Adipocyte (in vitro differentiated cells): Measurements from ENCODE around the gene C2orf68.

Experiments
- DNase-seq: peaks from one replicate; pipeline ENCODE4 v3.0.0-alpha.2; 2015; ENCODE audit warnings: low read depth
- H3K27me3 ChIP-seq: replicated peaks from 2 replicates; pipeline ENCODE4 v1.7.0; 2013; ENCODE audit warnings: mild to moderate bottlenecking, low read length, moderate library complexity; ENCODE audit not compliant: control insufficient read depth, insufficient read depth
- H3K36me3 ChIP-seq: 2 replicates; pipeline ENCODE4 v1.7.0; 2013; ENCODE audit warnings: low read length, mild to moderate bottlenecking, moderate library complexity; ENCODE audit not compliant: control insufficient read depth, insufficient read depth, severe bottlenecking
- H3K4me1 ChIP-seq: 2 replicates; pipeline ENCODE4 v1.7.0; 2013; ENCODE audit warnings: mild to moderate bottlenecking, low read length, moderate library complexity; ENCODE audit not compliant: control insufficient read depth, insufficient read depth
- H3K4me3 ChIP-seq: 2 replicates; pipeline ENCODE4 v1.7.0; 2013; ENCODE audit warnings: mild to moderate bottlenecking, low read length, moderate library complexity
- H3K9ac ChIP-seq: 2 replicates; pipeline ENCODE4 v1.7.0; 2013; ENCODE audit warnings: mild to moderate bottlenecking, low read length, moderate library complexity
- H3K9me3 ChIP-seq: 2 replicates; pipeline ENCODE4 v1.7.0; 2013; ENCODE audit warnings: mild to moderate bottlenecking, low read length, moderate library complexity; ENCODE audit not compliant: control insufficient read depth

C2orf68 gene

DNA sequence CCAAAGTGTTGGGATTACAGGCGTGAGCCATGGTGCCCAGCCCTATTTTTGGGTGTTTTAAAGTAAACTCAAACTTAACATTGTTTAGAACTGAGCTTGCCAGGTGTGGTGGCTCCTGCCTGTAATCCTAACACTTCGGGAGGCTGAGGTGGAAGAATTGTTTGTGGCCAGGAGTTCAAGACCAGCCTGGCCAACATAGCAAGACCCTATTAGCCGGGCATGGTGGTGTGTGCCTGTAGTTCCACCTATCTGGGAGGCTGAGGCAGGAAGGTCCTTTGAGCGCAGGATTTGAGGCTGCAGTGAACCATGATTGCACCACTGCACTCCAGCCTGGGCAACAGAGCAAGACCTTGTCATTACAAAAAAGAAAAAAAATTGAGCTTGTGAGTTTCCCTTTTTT lies 38.6 kb upstream of the C2orf68 start:
- H3K27me3 ChIP-seq: no peaks in the 10 kb centered on the region
- H3K4me3 ChIP-seq: no peak overlapping the region
- H3K9ac ChIP-seq: no peak overlapping the region
- DNase-seq: no peak
- H3K36me3 ChIP-seq: peaks cover 70% of the 10 kb centered on the region
- no peaks in the 10 kb centered on the region for H3K9me3 ChIP-seq
- H3K4me1 ChIP-seq: peaks cover 34% of the 10 kb centered on the region

DNA sequence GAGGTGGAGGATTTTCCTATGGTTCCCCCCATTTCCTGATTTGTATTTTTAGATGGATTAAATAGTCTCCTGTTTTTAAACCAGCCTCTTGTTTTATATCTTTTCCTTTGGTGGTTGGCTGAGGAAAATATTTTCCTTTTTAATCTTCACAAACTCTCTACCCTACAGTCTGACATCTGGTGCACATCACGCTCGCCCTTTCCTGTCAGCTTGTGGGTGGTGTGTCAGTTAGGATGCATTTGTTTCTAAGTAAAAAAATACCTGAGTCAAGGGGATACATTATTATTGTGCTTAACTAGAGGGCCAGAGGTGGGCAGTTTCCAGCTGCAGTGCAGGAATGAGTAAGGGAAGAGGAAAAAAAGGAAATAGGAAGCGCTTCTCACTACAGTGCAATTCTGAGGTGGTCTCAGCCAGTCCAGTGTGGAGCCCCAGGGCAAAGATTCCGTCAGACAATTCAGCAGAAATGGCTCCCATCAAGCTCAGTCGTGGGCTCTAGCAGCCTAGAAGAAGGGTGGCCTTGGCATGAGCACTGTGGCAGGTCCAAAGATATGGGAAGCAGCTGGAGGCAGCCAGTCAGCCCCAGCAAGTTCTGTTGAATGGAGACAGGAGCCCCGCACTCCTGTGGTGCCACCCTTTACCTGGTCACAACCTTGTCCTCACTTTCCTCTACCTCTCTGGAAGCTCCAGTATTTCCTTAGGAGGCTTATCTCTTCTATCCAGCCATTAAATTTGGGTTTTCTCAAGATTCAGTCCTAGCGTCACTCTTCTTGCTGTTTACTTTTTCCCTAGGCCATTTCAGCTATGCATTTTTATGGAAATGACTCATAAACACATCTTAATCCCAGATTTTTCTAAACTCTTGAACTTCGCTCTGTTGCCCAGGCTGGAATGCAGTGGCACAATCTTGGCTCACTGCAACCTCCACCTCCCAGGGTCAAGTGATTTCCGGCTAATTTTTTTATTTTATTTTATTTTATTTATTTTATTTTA lies 37.6 kb upstream of the C2orf68 start:
- peaks cover 80% of the 10 kb centered on the region for H3K36me3 ChIP-seq
- H3K4me1 ChIP-seq: peaks cover 32% of the 10 kb centered on the region
- H3K9ac ChIP-seq: peak overlapping the region; percentile 27
- no peak overlapping the region for H3K4me3 ChIP-seq
- H3K27me3 ChIP-seq: no peaks in the 10 kb centered on the region
- DNase-seq: peak; percentile 75
- no peaks in the 10 kb centered on the region for H3K9me3 ChIP-seq

DNA sequence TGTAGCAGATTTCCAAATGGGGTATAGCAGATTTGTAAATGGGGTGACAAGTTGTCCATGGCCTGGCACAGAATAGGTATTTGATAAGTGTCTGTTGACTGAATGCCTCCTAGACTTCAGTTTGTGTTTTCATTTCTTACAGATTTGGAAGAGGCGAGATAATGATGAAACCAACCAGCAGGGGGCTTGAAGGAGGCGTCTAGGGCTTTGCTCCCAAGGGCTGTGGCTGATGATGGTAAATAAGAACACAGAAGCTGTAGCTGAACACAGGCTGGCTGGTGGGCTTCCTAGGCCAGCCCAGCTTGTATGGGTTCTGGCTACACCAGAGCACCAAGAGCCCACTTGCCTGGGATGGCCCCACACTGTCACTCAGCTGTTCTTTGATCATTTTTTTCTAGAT lies 36.8 kb upstream of the C2orf68 start:
- Histone ChIP-seq H3K36me3 (peaks cover 81% of the 10 kb centered on the region), H3K9me3 (no peaks in the 10 kb centered on the region), H3K27me3 (no peaks in the 10 kb centered on the region), H3K4me3 (no peak overlapping the region), H3K4me1 (peaks cover 32% of the 10 kb centered on the region), H3K9ac (no peak overlapping the region)
- DNase-seq: peak; percentile 86

DNA sequence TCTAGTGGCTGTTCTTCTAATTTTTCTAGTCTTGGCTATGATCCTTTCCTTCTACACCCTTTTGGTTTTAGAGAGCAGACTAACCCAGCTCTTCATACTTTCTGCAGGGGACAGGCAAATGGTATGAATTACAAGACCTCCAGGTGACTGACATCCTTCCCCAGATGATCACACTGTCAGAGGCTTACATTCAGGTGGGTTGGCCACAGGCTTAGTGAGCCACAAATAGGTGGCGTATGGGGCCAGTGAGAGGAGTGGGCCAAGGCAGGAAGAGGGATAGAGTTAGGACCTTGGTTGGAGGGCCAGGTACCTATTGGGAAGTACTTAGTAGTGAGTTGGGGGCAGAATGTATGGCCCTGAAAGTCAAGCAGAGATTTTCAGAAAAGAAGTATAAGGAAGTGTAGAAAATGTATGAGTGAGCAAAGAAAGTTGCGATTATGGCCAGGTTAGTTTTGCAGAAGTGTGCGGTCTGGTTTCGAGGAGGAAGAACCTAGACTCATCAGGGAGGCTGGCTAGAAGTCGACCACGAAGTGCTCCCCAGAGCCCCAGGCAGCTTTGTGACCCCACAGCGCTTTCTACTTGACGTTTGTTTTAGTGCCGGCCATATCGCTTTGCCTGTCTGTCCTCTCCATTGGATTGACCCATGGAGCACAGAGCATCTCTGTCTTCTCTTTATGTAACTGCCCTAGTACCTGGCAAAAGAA lies 36.1 kb upstream of the C2orf68 start:
- H3K36me3 ChIP-seq: peaks cover 87% of the 10 kb centered on the region
- no peak overlapping the region for H3K9ac ChIP-seq
- no peak overlapping the region for H3K4me3 ChIP-seq
- peaks cover 28% of the 10 kb centered on the region for H3K4me1 ChIP-seq
- no peak for DNase-seq
- no peaks in the 10 kb centered on the region for H3K9me3 ChIP-seq
- no peaks in the 10 kb centered on the region for H3K27me3 ChIP-seq

DNA sequence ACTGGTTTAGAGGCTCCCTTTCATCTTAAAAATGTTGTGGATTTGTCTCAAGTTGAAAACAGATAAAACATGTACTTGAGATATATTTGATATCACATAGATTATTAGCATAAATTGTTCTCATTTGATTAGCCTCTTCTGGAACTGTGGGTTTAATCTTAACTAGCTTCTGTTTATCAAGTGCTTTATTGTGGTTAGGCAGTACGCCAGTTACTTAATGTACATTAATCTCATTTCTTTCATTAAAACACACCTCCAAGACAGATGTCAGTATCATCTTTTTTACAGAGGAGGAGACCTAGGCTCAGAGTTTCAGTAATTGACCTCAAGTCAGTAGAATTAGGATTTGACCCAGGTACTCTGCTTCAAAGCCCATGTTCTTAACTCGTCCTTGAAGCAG lies 34.3 kb upstream of the C2orf68 start:
- no peak for DNase-seq
- Histone ChIP-seq H3K4me1 (peaks cover 16% of the 10 kb centered on the region), H3K36me3 (peaks cover 96% of the 10 kb centered on the region), H3K4me3 (no peak overlapping the region), H3K9me3 (no peaks in the 10 kb centered on the region), H3K27me3 (no peaks in the 10 kb centered on the region), H3K9ac (no peak overlapping the region)

DNA sequence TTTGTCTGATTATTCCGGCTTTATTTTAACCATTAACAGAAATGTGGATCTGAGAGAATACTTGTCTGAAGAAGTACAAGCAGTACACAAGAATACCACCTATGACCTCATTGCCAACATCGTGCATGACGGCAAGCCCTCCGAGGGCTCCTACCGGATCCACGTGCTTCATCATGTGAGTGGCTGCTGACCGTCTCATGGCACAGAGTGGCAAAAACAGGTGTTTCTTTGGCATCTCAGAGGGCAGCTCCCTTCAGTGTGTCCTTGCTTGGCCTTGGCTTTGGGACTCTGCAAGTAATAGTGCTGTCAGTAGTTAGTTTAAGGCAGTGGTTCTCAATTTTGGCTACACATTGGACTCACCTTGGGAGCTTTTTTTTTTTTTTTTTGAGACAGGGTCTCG lies 33.0 kb upstream of the C2orf68 start:
- Histone ChIP-seq H3K9ac (no peak overlapping the region), H3K36me3 (peaks cover 98% of the 10 kb centered on the region)

DNA sequence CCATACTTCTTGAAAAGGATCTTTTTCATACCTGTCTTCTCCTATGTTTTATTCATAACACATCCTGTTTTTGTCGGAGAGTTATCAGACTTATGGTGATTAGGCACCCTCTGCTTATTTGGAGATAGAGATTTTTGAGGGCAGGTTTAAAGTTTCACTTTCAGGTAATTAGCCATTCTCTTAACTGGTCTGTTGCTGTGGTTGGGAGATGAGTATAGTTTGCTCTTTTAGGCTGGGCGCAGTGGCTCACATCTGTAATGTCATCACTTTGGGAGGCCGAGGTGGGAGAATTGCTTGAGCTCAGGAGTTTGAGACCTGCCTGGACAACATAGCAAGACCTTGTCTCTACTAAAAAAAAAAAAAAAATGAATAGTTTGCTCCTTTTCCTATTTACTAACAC lies 30.9 kb upstream of the C2orf68 start:
- Histone ChIP-seq H3K9ac (no peak overlapping the region), H3K27me3 (no peaks in the 10 kb centered on the region), H3K9me3 (no peaks in the 10 kb centered on the region), H3K4me3 (no peak overlapping the region), H3K4me1 (no peaks in the 10 kb centered on the region), H3K36me3 (peaks cover 96% of the 10 kb centered on the region)
- DNase-seq: no peak

More for the DNA sequence above, 33.0 kb upstream of the C2orf68 start:
- H3K27me3 ChIP-seq: no peaks in the 10 kb centered on the region
- no peak for DNase-seq
- H3K4me1 ChIP-seq: peaks cover 12% of the 10 kb centered on the region
- no peaks in the 10 kb centered on the region for H3K9me3 ChIP-seq
- H3K4me3 ChIP-seq: no peak overlapping the region

DNA sequence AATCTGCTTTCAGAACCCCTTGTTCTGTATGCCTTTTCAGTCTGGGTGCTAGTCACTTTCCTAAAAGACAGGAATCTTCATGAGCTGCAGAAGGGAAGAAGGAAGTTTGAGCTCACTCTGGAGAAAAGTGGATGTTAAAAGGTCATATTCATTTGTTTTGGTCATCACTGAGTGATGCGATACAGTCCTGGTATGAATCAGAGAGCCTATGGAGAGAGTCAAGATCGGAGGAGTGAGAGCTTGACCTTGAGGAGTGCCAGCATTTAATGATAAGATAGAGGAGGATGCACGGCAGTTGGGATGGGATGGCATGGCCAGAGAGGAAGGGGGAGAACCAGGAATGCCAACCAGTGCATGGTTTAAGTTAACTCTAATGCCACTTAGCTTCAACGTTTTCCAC lies 23.8 kb upstream of the C2orf68 start:
- Histone ChIP-seq H3K9me3 (no peaks in the 10 kb centered on the region), H3K27me3 (no peaks in the 10 kb centered on the region), H3K9ac (no peak overlapping the region), H3K4me3 (no peak overlapping the region), H3K36me3 (peaks cover 81% of the 10 kb centered on the region), H3K4me1 (no peaks in the 10 kb centered on the region)
- DNase-seq: no peak

DNA sequence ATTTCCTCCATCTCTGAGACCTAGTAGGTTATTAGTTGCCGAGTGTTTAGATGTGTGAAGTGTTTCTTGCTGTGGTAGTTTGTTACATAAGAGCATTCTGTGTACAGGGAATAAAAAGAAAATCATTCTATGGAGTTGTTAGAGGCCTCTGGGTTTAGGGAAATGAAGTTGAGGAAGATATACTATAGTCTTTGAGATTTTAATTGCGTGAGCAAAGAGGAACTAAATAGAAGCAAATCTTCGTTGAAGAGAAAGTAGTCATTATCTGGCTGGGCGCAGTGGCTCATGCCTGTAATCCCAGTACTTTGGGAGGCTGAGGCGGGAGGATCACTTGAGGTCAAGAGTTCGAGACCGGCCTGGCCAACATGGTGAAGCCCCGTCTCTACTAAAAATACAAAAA lies 23.1 kb upstream of the C2orf68 start:
- H3K9ac ChIP-seq: no peak overlapping the region
- H3K36me3 ChIP-seq: peaks cover 82% of the 10 kb centered on the region

DNA sequence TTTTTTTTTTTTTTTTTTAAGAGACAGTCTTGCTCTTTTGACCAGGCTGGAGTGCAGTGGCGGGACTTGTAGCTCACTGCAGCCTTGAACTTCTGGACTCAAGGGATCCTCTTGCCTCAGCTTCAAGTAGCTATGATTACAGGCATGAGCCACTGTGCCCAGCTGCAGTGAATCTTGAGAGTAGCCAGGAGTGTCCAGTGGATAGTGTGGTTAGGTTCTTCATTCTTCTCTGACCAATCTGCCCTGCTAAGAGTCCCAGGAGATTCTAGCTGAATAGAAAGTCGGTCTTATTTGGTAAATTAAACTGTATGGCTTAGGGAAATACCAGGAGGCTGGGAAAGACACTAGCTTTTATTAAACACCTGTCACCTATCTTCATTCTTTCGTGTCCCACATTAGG lies 19.4 kb upstream of the C2orf68 start:
- H3K36me3 ChIP-seq: peaks cover 84% of the 10 kb centered on the region
- H3K27me3 ChIP-seq: no peaks in the 10 kb centered on the region
- H3K9ac ChIP-seq: no peak overlapping the region
- no peak for DNase-seq
- H3K4me1 ChIP-seq: no peaks in the 10 kb centered on the region
- no peak overlapping the region for H3K4me3 ChIP-seq
- H3K9me3 ChIP-seq: no peaks in the 10 kb centered on the region

More for the DNA sequence above, 23.1 kb upstream of the C2orf68 start:
- no peak for DNase-seq
- Histone ChIP-seq H3K4me1 (no peaks in the 10 kb centered on the region), H3K4me3 (no peak overlapping the region), H3K27me3 (no peaks in the 10 kb centered on the region), H3K9me3 (no peaks in the 10 kb centered on the region)

DNA sequence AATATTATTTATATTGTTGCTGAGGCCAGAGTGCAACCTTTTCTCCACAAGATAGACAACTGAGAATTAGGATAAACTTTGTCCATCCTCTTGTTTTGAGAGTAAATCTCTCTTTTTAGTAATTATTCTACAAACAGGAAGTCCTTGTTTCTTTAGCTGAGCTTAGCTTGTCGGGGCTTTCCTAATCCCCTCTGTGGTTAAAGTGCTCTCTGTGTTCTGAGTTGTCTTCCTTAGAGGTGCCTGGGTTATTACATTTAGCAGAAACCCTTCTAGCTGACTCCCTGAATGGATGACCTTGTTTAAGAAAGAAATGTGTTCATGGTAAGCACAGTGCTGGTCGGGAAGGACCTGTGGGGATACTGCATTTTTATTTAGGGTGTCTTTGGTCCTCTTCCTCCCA lies 16.8 kb upstream of the C2orf68 start:
- H3K4me3 ChIP-seq: no peak overlapping the region
- H3K36me3 ChIP-seq: peaks cover 94% of the 10 kb centered on the region
- DNase-seq: no peak
- no peak overlapping the region for H3K9ac ChIP-seq
- H3K4me1 ChIP-seq: no peaks in the 10 kb centered on the region
- no peaks in the 10 kb centered on the region for H3K27me3 ChIP-seq
- no peaks in the 10 kb centered on the region for H3K9me3 ChIP-seq
